HepG2 (cell line): ENCODE results near the gene RAB33B. TPM values are rescaled to one million over a fixed set of nuclear protein-coding genes. Genes with fewer than 3 reads are reported as not detected.

Experiments used
- ASH2L ChIP-seq: fragments of 300-600, 200-600 bp; sonication (generic); IDR thresholded peaks from 2 replicates; pipeline ENCODE4 v1.7.0; 2017; ENCODE audit warnings: low read depth, mild to moderate bottlenecking, moderate library complexity, mixed read lengths, low read length; ENCODE audit not compliant: insufficient read length
- BORCS8-MEF2B ChIP-seq: sonication (generic); formaldehyde crosslinking; IDR thresholded peaks from 2 replicates; pipeline ENCODE4 v1.8.0; 2022; ENCODE audit warnings: mild to moderate bottlenecking, missing genetic modification reagents
- CEBPG ChIP-seq: IDR thresholded peaks from 2 replicates; pipeline ENCODE4 v1.6.1; 2016
- CHD2 ChIP-seq: IDR thresholded peaks from 2 replicates; pipeline ENCODE4 v1.6.1; 2011; ENCODE audit warnings: low read depth, low read length, improper control_type of control experiment
- ESRRA ChIP-seq: sonication (generic); formaldehyde crosslinking; IDR thresholded peaks from 2 replicates; pipeline ENCODE4 v1.5.1; 2020; ENCODE audit warnings: mild to moderate bottlenecking, low read depth, missing genetic modification reagents
- FOSL2 ChIP-seq: sonication (generic); formaldehyde crosslinking; IDR thresholded peaks from 2 replicates; pipeline ENCODE4 v1.4.0; 2020; ENCODE audit warnings: missing genetic modification reagents
- HMGA1 ChIP-seq: sonication (generic); formaldehyde crosslinking; conservative IDR thresholded peaks from 2 replicates; pipeline ENCODE4 v1.4.0; 2020; ENCODE audit warnings: missing genetic modification reagents
- LCORL ChIP-seq, 2 experiments: fragments of 450-650 bp in 1 of 2; sonication (generic) in 1 of 2; formaldehyde crosslinking in 1 of 2; IDR thresholded peaks; 2 replicates each; pipeline versions ENCODE4 v1.5.0 to v1.6.1; 2017 to 2020; ENCODE audit warnings: antibody characterized with exemption in 1 of 2, missing genetic modification reagents in 1 of 2
- NFE2L2 ChIP-seq: fragments of 150-350 bp; IDR thresholded peaks from 2 replicates; pipeline ENCODE4 v1.6.1; 2014; ENCODE audit warnings: low read length
- NKX3-1 ChIP-seq: sonication (generic); formaldehyde crosslinking; IDR thresholded peaks from 2 replicates; pipeline ENCODE4 v1.5.0; 2020; ENCODE audit warnings: missing genetic modification reagents
- SIN3A ChIP-seq: IDR thresholded peaks from 2 replicates; pipeline ENCODE4 v1.6.1; 2011; ENCODE audit warnings: low read depth, mild to moderate bottlenecking, control low read depth, low read length, borderline replicate concordance
- SMAD3 ChIP-seq: sonication (generic); formaldehyde crosslinking; IDR thresholded peaks from 2 replicates; pipeline ENCODE4 v1.4.0; 2020; ENCODE audit warnings: missing genetic modification reagents
- YEATS2 ChIP-seq: sonication (generic); formaldehyde crosslinking; IDR thresholded peaks from 2 replicates; pipeline ENCODE4 v1.4.0; 2020; ENCODE audit warnings: missing genetic modification reagents, borderline replicate concordance
- ZNF205 ChIP-seq: IDR thresholded peaks from 2 replicates; pipeline ENCODE4 v1.6.1; 2018; ENCODE audit warnings: missing biosample characterization, missing genetic modification reagents
- ZNF354B ChIP-seq: sonication (generic); formaldehyde crosslinking; IDR thresholded peaks from 2 replicates; pipeline ENCODE4 v1.8.0; 2022; ENCODE audit warnings: mild to moderate bottlenecking, missing genetic modification reagents
- ZNF572 ChIP-seq: sonication (generic); formaldehyde crosslinking; IDR thresholded peaks from 2 replicates; pipeline ENCODE4 v1.5.1; 2020; ENCODE audit warnings: mild to moderate bottlenecking, missing genetic modification reagents
- ZNF672 ChIP-seq: sonication (generic); formaldehyde crosslinking; IDR thresholded peaks from 2 replicates; pipeline ENCODE4 v1.8.1; 2022; ENCODE audit warnings: missing genetic modification reagents
- ZNF678 ChIP-seq: sonication (generic); formaldehyde crosslinking; IDR thresholded peaks from 2 replicates; pipeline ENCODE4 v1.4.0; 2020; ENCODE audit warnings: mild to moderate bottlenecking, missing genetic modification reagents
- polyA plus RNA-seq, 8 experiments: library from polyadenylated mRNA; depleted of rRNA in 3 of 8; stranded (reverse) in 7 of 8; unstranded in 1 of 8; fragments of >200 nt; fragmentation: Illumina TruSeq in 4 of 8; extraction: Trizol in 4 of 8; gene quantifications; 2 replicates each; pipeline versions ENCODE4 v1.2.1 to v1.2.3, GENCODE V29; 2011 to 2016; ENCODE audit warnings: low read depth in 4 of 8, missing spikeins in 1 of 8, mixed read lengths in 1 of 8; ENCODE audit not compliant: insufficient read depth in 1 of 8
- total RNA-seq, 5 experiments: library from RNA; depleted of rRNA; stranded (reverse); fragments of >200 nt; fragmentation: Illumina TruSeq; extraction: Trizol; gene quantifications; 2 replicates each; pipeline ENCODE4 v1.2.3, GENCODE V29; 2016; ENCODE audit warnings: low read depth in 1 of 5
- TF ChIP-seq, protein P1 (sequence below): sonication (generic); formaldehyde crosslinking; IDR thresholded peaks from 2 replicates; pipeline ENCODE4 v1.8.1; 2023; ENCODE audit warnings: mild to moderate bottlenecking, missing genetic modification reagents
- TF ChIP-seq, protein P2 (sequence below): sonication (generic); formaldehyde crosslinking; IDR thresholded peaks from 2 replicates; pipeline ENCODE4; 2020; ENCODE audit warnings: missing genetic modification reagents, mild to moderate bottlenecking, borderline replicate concordance
- TF ChIP-seq, protein P3 (sequence below): sonication (generic); formaldehyde crosslinking; IDR thresholded peaks from 2 replicates; pipeline ENCODE4 v1.4.0; 2020; ENCODE audit warnings: missing genetic modification reagents, mild to moderate bottlenecking, borderline replicate concordance

Gene RAB33B
- total and polyA plus RNA-seq, 2 of the 13 experiments (the other 11 are each of a cell fraction or from before 2014, with no cell fraction given): 7.6 to 8.1 TPM

DNA sequence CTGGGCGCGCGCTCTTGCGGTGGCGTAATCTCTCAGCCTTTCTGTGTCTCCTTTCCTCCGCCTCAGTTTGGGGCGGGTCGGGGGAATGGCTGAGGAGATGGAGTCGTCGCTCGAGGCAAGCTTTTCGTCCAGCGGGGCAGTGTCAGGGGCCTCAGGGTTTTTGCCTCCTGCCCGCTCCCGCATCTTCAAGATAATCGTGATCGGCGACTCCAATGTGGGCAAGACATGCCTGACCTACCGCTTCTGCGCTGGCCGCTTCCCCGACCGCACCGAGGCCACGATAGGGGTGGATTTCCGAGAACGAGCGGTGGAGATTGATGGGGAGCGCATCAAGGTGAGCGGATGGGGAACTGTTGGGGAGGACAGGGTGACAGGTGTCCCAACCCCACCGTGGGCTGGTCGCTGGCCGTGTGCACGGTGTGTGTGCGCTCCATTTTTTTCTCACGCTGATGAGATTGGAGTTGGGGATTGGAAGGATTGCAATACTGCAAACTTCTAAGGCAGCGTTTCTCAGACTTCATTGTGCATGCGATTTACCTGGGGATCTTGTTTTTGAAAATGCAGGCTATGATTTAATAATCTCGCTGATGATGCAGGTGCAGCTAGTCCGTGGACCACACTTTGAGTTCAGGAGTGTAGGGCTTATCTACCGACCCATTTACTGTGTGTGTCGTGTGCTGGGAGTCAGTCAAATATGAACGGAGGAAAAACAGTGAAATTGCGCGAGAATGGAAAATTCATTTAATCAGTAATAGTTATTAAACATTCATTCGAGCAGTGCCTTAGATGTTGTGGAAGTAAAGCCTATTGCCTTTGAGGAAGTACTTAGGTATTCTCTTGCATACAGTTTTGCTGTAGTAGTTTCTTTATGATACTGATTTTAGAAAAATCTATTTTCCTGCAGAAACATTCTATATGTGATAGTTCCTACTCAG lies at the start of gene RAB33B (continued):
- TF ChIP-seq, protein P1, sequence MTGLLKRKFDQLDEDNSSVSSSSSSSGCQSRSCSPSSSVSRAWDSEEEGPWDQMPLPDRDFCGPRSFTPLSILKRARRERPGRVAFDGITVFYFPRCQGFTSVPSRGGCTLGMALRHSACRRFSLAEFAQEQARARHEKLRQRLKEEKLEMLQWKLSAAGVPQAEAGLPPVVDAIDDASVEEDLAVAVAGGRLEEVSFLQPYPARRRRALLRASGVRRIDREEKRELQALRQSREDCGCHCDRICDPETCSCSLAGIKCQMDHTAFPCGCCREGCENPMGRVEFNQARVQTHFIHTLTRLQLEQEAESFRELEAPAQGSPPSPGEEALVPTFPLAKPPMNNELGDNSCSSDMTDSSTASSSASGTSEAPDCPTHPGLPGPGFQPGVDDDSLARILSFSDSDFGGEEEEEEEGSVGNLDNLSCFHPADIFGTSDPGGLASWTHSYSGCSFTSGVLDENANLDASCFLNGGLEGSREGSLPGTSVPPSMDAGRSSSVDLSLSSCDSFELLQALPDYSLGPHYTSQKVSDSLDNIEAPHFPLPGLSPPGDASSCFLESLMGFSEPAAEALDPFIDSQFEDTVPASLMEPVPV (CRISPR knock-in tag): 0 out of 2 replicates have a peak, but pooled peaks have one; percentile 15
- TF ChIP-seq ZNF354B (CRISPR knock-in tag) (no peak), ZNF572 (CRISPR knock-in tag) (0 out of 2 replicates have a peak, but pooled peaks have one; percentile 23), HMGA1 (CRISPR knock-in tag) (no peak), SIN3A (peak; percentile 14; the same call in 1 of the 2 replicates), NFE2L2 (no peak), ESRRA (peak; percentile 8; the same call in 1 of the 2 replicates), FOSL2 (CRISPR knock-in tag) (peak; percentile 14; the same call in 1 of the 2 replicates), ZNF205 (CRISPR knock-in tag) (no peak), ZNF672 (CRISPR knock-in tag) (0 out of 2 replicates have a peak, but pooled peaks have one; percentile 55), SMAD3 (CRISPR knock-in tag) (0 out of 2 replicates have a peak, but pooled peaks have one; percentile 41), ZNF678 (CRISPR knock-in tag) (peak; percentile 15; the same call in 1 of the 2 replicates), NKX3-1 (0 out of 2 replicates have a peak, but pooled peaks have one; percentile 31), BORCS8-MEF2B (0 out of 2 replicates have a peak, but pooled peaks have one; percentile 4), ASH2L (peak; percentile 63), LCORL (IDR thresholded peaks at IDR 0.05) (no peak), LCORL (CRISPR knock-in tag; IDR thresholded peaks at IDR 0.05) (peak; percentile 32; the same call in 1 of the 2 replicates), CHD2 (no peak), CEBPG (peak; percentile 91), YEATS2 (no peak)
- TF ChIP-seq, protein P2, sequence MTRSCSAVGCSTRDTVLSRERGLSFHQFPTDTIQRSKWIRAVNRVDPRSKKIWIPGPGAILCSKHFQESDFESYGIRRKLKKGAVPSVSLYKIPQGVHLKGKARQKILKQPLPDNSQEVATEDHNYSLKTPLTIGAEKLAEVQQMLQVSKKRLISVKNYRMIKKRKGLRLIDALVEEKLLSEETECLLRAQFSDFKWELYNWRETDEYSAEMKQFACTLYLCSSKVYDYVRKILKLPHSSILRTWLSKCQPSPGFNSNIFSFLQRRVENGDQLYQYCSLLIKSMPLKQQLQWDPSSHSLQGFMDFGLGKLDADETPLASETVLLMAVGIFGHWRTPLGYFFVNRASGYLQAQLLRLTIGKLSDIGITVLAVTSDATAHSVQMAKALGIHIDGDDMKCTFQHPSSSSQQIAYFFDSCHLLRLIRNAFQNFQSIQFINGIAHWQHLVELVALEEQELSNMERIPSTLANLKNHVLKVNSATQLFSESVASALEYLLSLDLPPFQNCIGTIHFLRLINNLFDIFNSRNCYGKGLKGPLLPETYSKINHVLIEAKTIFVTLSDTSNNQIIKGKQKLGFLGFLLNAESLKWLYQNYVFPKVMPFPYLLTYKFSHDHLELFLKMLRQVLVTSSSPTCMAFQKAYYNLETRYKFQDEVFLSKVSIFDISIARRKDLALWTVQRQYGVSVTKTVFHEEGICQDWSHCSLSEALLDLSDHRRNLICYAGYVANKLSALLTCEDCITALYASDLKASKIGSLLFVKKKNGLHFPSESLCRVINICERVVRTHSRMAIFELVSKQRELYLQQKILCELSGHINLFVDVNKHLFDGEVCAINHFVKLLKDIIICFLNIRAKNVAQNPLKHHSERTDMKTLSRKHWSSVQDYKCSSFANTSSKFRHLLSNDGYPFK (CRISPR knock-in tag): 0 out of 2 replicates have a peak, but pooled peaks have one; percentile 2
- TF ChIP-seq, protein P3, sequence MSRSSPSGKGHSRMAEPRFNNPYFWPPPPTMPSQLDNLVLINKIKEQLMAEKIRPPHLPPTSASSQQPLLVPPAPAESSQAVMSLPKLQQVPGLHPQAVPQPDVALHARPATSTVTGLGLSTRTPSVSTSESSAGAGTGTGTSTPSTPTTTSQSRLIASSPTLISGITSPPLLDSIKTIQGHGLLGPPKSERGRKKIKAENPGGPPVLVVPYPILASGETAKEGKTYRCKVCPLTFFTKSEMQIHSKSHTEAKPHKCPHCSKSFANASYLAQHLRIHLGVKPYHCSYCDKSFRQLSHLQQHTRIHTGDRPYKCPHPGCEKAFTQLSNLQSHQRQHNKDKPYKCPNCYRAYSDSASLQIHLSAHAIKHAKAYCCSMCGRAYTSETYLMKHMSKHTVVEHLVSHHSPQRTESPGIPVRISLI (CRISPR knock-in tag): no peak
